A172 (cell line): ENCODE data around the gene SIK1. TPM values are rescaled to one million over a fixed set of nuclear protein-coding genes. Genes with fewer than 3 reads are reported as not detected.

ENCODE experiments used
- DNase-seq: peaks from one replicate; pipeline ENCODE4 v3.0.0-alpha.2; 2015; ENCODE audit warnings: low spot score
- total RNA-seq: library from RNA; depleted of rRNA; stranded (reverse); fragments of >200 nt; shearing (Covaris generic); gene quantifications from 2 replicates; pipeline ENCODE4 v1.2.3, GENCODE V29; 2014; rRNA removed

SIK1 gene
- total RNA-seq, 1 experiment from 2014 or later = 4.9 TPM

- no peak for DNase-seq
These were observed 59.6 kb downstream of the SIK1 start for GRCh38 chr21:43367296-43367695.

DNA sequence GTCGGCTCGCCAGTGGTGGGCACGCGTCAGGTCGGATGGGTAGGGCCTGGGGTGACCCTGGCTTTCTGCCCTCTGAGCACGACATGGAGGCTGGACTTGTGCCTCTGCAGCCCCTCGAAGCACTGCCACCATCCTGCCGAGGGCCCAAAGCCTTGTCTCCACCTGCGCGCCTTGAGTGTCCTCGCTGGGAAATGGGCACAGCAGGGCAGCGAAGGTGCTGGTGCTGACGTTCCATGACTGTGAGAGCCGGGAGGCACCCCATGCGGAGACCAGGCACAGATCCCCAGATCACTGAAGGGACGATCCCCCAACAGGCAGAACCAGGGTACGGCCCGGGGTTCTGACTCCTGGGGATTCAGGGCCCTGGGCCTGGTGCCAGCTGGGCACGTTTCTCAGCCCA, 60.3 kb downstream of the SIK1 start:
- DNase-seq = no peak

- DNase-seq = no peak
These were observed 61.1 kb downstream of the SIK1 start for GRCh38 chr21:43365611-43366426.

DNA sequence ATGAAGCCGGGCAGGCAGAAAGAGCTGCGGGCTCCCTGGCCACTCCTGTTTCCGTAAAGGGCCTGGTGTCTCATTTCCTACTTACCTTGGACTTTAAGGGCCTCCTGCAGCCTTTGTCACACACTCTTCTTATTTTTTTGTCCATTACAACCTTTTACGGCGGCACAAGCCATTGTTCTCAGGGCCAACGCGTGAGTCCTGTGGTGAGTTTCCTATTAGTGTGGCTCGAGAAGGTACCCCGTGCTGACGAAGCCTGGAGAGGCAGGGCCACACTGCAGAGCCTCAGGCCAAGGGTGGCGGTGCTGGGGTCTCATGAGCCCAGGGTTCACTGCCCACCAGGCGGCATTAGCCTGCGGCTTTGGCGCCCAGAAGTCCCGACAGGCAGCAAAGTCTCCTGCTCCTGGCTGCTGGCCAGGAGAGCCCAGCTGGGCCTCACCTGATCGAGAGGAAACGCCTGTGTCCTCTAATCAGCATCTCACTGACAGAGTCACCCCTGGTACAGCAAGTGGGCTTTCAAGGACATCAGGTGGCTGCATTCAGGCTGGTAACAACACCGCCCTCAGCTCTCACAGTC, 62.0 kb downstream of the SIK1 start:
- no peak for DNase-seq

Other genes starting within 250 kb of the SIK1 start
- gene HSF2BP, start 232.4 kb upstream of the SIK1 start, total RNA-seq = 8.8 and 9.1 TPM in 2 replicates
- 61.0 and 70.9 TPM in 2 replicates for gene RRP1B, start 232.4 kb upstream of the SIK1 start, total RNA-seq